Aorta (tissue), 5 donors: ENCODE measurements around the gene SCN9A. TPM values are rescaled to one million over a fixed set of nuclear protein-coding genes. Genes with fewer than 3 reads are reported as not detected.
A peak's percentile ranks its signal among the peaks of the same experiment; 100 is the strongest.
"Not testable (repeated sequence)": the region's sequence is repeated elsewhere in the genome, so short reads cannot be mapped to it uniquely, and the experiment has no call there.

Source experiments
- ATAC-seq: fragments of 200-7000 bp; cut with Tn5 transposase; one replicate; pipeline ENCODE4 v1.9.1; 2022; ENCODE audit warnings: moderate library complexity; ENCODE audit not compliant: low FRiP score
- DNase-seq, 2 donors: peaks; one replicate each; pipeline ENCODE4 v3.0.0-alpha.2; 2020
- H3K27ac ChIP-seq, 2 donors: one replicate each; pipeline ENCODE4 v1.5.1; 2013; ENCODE audit warnings: low read length in 2 of 2, mild to moderate bottlenecking in 2 of 2, moderate library complexity in 2 of 2, control low read depth in 1 of 2, inconsistent platforms in 1 of 2, low read depth in 1 of 2
- H3K27me3 ChIP-seq, 2 donors: one replicate each; pipeline ENCODE4 v1.6.1; 2013; ENCODE audit warnings: control low read depth in 1 of 2, low read length in 1 of 2, mild to moderate bottlenecking in 1 of 2, moderate library complexity in 1 of 2; ENCODE audit not compliant: insufficient read depth in 2 of 2, control insufficient read depth in 1 of 2
- H3K36me3 ChIP-seq, 2 donors: one replicate each; pipeline ENCODE4 v1.6.1; 2013; ENCODE audit warnings: control low read depth in 1 of 2, low read length in 1 of 2, mild to moderate bottlenecking in 1 of 2; ENCODE audit not compliant: insufficient read depth in 2 of 2, control insufficient read depth in 1 of 2
- H3K4me1 ChIP-seq, 2 donors: one replicate each; pipeline ENCODE4 v1.6.1; 2013; ENCODE audit warnings: low read length in 2 of 2, control low read depth in 1 of 2, mild to moderate bottlenecking in 1 of 2, moderate library complexity in 1 of 2; ENCODE audit not compliant: insufficient read depth in 2 of 2, control insufficient read depth in 1 of 2
- H3K4me3 ChIP-seq, 2 donors: one replicate each; pipeline ENCODE4 v1.5.1; 2013; ENCODE audit warnings: low read length in 2 of 2, control low read depth in 1 of 2, mild to moderate bottlenecking in 1 of 2
- H3K9me3 ChIP-seq: one replicate; pipeline ENCODE4 v1.6.1; 2013; ENCODE audit warnings: mild to moderate bottlenecking, low read length; ENCODE audit not compliant: control insufficient read depth
- WGBS, 2 donors: extraction: QIAGEN DNeasy Blood & Tissue Kit; methylation state at CpG; one replicate each; pipeline ENCODE4 v1.1.7; 2013; 5-methylcytosine and 5-hydroxymethylcytosine counted together
- intact Hi-C, 2 donors: fragments of 100-400 bp; cut with DNase I; formaldehyde crosslinking; loops; one replicate each; pipeline versions ENCODE4 v1.14.2 to v1.15.0; 2022
- polyA plus RNA-seq, 2 donors: library from polyadenylated mRNA; stranded (reverse); fragments of 200-250 nt; gene quantifications; one replicate each; pipeline ENCODE4 v1.2.3, GENCODE V29; 2013
- total RNA-seq, 2 donors: library from RNA; stranded (reverse); fragmentation: NEBNext Ultra II Directional; extraction: Animal tissue kit (Norgen Biotek cat#: 25700); gene quantifications; one replicate each; pipeline ENCODE4 v1.2.1, GENCODE V29; 2021
- donor health status: healthy with polysubstance abuse.
- donor health status: Bipolar disorder and iron deficiency.
- donor health status: DM: no; HTN: no; CAD: no.
- donor health status: DM: no; HTN: no; CAD: no.
- donor health status: DM: yes; HTN: yes; CAD: no.

Gene SCN9A
- total and polyA plus RNA-seq, 4 donors: 0.13 to 15.2 (median 1.7) TPM

- H3K9me3 ChIP-seq, H3K36me3 ChIP-seq, H3K27me3 ChIP-seq, intact Hi-C loops, ATAC-seq, H3K4me1 ChIP-seq, H3K4me3 ChIP-seq, DNase-seq, H3K27ac ChIP-seq: not testable (repeated sequence)
- no CpG with 5 or more reads among the region's 1 CpG for WGBS, 2 donors
Observed at GRCh38 chr2:166209367-166209766, 166.4 kb downstream of the SCN9A start.

GRCh38 chr2:166206153-166206552 lies 169.6 kb downstream of the SCN9A start:
- H3K9me3 ChIP-seq, H3K27ac ChIP-seq, H3K27me3 ChIP-seq, ATAC-seq, intact Hi-C loops, H3K4me3 ChIP-seq, H3K4me1 ChIP-seq, DNase-seq, H3K36me3 ChIP-seq: not testable (repeated sequence)
- WGBS, 2 donors: 91 to 100% methylated on average over 1 of the region's 1 CpG

- Histone ChIP-seq H3K4me3 (no peak overlapping the region), H3K27me3 (no peaks in the 10 kb centered on the region), H3K9me3 (no peaks in the 10 kb centered on the region), H3K4me1 (no peaks in the 10 kb centered on the region), H3K27ac (no peak overlapping the region), H3K36me3 (no peaks in the 10 kb centered on the region)
- ATAC-seq: no peak
- intact Hi-C loops: no loop called here
- no peak for DNase-seq
Observed at GRCh38 chr2:166202778-166203177, 173.0 kb downstream of the SCN9A start.

DNA sequence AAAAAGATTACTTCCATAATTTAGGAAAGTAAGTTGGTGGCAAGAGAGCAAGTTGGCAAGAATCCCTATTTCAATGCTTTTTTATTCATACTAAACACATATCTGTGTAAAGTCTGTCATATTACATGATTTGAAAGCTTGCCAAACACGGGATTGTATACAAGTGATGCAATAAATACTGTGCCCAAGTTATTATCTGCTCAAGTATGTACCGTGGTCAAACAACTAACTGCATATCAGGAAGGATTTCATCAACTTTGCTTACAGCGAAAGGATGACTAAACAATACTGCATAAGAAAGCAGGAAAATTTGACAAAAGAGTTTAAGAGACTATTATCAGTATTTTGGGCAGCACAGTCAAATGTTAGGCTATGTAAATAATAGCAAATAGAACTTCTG lies 178.3 kb downstream of the SCN9A start:
- Histone ChIP-seq H3K27ac (no peak overlapping the region), H3K36me3 (no peaks in the 10 kb centered on the region), H3K27me3 (no peaks in the 10 kb centered on the region), H3K4me1 (no peaks in the 10 kb centered on the region), H3K4me3 (no peak overlapping the region), H3K9me3 (no peaks in the 10 kb centered on the region)
- WGBS, 2 donors: 55 to 64% methylated on average over 3 of the region's 3 CpGs
- intact Hi-C loops: no loop called here
- no peak for DNase-seq
- no peak for ATAC-seq

DNA sequence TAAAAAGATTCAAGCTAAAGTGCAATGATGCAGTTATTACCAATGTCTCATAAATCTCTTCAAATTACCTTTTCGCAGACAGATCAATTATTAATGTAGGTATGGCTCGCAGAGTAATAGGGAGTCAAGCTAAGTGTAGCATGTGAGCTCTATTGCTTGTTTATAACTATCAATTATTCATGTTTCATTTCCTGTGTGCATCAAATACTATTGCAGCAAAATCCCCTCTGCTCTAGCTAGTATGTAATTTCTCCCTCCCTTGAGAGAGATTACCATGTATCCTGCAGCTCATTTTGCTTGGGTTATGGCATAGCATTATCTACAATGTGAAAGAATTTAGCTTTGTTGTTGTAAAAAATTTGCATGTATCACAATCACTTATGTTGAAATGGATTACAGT lies 182.3 kb downstream of the SCN9A start:
- Histone ChIP-seq H3K9me3 (no peaks in the 10 kb centered on the region), H3K27me3 (no peaks in the 10 kb centered on the region), H3K4me1 (no peaks in the 10 kb centered on the region), H3K36me3 (no peaks in the 10 kb centered on the region), H3K27ac (no peak overlapping the region), H3K4me3 (no peak overlapping the region)
- DNase-seq (no peak), ATAC-seq (no peak)
- 85 to 92% methylated on average over 2 of the region's 2 CpGs for WGBS, 2 donors
- intact Hi-C loops: no loop called here

DNA sequence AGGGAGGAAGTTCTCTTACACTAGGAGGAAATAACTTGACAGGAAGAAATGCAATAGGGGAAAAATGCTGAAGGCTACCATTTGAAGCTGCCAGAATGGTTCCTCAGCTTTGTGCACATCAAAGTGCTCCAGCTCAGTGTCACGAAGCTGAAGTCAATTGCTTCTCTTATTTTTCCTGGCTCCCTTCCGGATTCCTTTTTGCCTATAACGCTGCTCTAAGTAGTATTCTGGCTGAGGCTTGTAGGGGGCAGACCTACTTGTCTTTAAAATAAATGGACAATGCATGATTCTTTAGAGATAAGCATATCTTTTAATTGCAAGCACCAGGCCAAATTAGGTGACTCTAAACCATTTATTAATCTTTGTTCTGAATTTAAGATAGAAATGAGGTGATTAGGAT lies 187.7 kb downstream of the SCN9A start:
- ATAC-seq (no peak), DNase-seq (no peak)
- Histone ChIP-seq H3K9me3 (no peaks in the 10 kb centered on the region), H3K4me1 (no peaks in the 10 kb centered on the region), H3K27me3 (no peaks in the 10 kb centered on the region), H3K27ac (no peak overlapping the region), H3K36me3 (no peaks in the 10 kb centered on the region), H3K4me3 (no peak overlapping the region)
- intact Hi-C loops: no loop called here
- 5 to 9% methylated on average over 3 of the region's 3 CpGs for WGBS, 2 donors

- no peak overlapping the region for H3K4me3 ChIP-seq
- no peaks in the 10 kb centered on the region for H3K9me3 ChIP-seq
- H3K27me3 ChIP-seq: no peaks in the 10 kb centered on the region
- 74 to 81% methylated on average over 3 of the region's 3 CpGs for WGBS, 2 donors
- ATAC-seq (no peak), DNase-seq (no peak)
- intact Hi-C loops: no loop called here
- H3K27ac ChIP-seq: no peak overlapping the region
- no peaks in the 10 kb centered on the region for H3K4me1 ChIP-seq
- no peaks in the 10 kb centered on the region for H3K36me3 ChIP-seq
Observed at GRCh38 chr2:166184789-166185188, 191.0 kb downstream of the SCN9A start.

- Histone ChIP-seq H3K27ac (no peak overlapping the region), H3K27me3 (no peaks in the 10 kb centered on the region), H3K36me3 (no peaks in the 10 kb centered on the region), H3K4me1 (no peaks in the 10 kb centered on the region), H3K4me3 (no peak overlapping the region), H3K9me3 (no peaks in the 10 kb centered on the region)
- DNase-seq (no peak), ATAC-seq (no peak)
- 5% methylated on average over 3 of the region's 3 CpGs for WGBS, 2 donors
- intact Hi-C loops: no loop called here
Observed at GRCh38 chr2:166181813-166182154, 194.0 kb downstream of the SCN9A start.

DNA sequence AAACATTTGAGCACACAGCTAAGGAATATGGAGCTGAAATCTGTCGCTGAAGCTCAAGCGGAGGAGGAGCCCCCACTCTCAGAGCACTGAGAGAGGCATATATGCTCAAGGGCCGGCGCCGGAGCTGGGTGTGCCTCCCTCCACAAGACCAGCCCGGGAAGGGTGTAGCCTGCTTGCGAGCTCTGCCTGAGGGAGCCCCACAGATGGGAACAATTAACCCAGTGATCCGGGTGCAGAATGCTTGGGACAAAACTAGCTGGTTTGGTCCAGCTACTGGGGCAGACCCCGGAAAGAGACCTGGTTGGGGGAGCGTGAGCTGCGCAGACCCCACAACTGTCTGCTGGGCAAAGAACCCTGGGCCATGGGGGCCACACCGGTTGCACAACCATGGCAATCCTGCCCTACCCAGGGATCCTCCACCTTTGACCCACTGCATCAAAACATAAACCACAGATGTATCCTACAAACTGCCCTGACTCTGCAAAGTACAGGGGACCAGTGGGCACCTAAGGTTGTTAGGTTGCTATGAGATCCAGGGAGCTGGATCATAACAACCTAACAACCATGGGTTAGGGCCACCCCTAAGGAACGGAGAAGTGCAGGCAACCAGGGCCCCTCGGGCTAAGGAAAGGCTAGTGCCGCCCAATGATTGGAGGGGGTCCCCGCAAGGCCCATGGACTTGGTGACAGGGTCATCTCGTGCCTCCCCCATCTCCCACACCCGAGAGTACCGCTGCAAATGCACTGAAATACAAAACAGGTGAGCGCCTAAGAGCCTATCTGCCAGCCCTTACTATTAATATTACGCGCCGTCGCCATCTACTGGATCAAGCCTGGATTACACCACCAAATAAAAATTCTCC lies 194.6 kb downstream of the SCN9A start:
- Histone ChIP-seq H3K9me3 (no peaks in the 10 kb centered on the region), H3K4me3 (no peak overlapping the region), H3K4me1 (no peaks in the 10 kb centered on the region), H3K27ac (no peak overlapping the region), H3K27me3 (no peaks in the 10 kb centered on the region), H3K36me3 (no peaks in the 10 kb centered on the region)
- DNase-seq (peak in 1 of 2 donors; percentile 48), ATAC-seq (peak; percentile 73)
- 56 to 61% methylated on average over 24 of the region's 24 CpGs for WGBS, 2 donors
- intact Hi-C loops: no loop called here
